PFSK-1 (cell line): ENCODE data around the gene BACE2.

Source experiments
- FOXP2 ChIP-seq: optimal IDR thresholded peaks from 2 replicates; pipeline ENCODE3; 2011; ENCODE audit warnings: borderline replicate concordance, control low read depth, inconsistent platforms; ENCODE audit not compliant: insufficient read depth; ENCODE audit errors: extremely low read length, extremely low read depth
- POLR2AphosphoS5 ChIP-seq: IDR thresholded peaks from 2 replicates; pipeline ENCODE4 v1.6.1; 2012; ENCODE audit warnings: low read depth, mild to moderate bottlenecking, control low read depth, low read length, moderate library complexity
- REST ChIP-seq, 2 experiments: IDR thresholded peaks; 2 replicates each; pipeline versions ENCODE4 v1.6.1 to v1.8.0; 2011 to 2012; ENCODE audit warnings: low read depth in 2 of 2, low read length in 2 of 2, control low read depth in 1 of 2, inconsistent platforms in 1 of 2, mild to moderate bottlenecking in 1 of 2, moderate library complexity in 1 of 2; ENCODE audit not compliant: insufficient read depth in 1 of 2
- SIN3A ChIP-seq: IDR thresholded peaks from 2 replicates; pipeline ENCODE4 v1.6.1; 2012; ENCODE audit warnings: mild to moderate bottlenecking, low read length, moderate library complexity, borderline replicate concordance; ENCODE audit not compliant: insufficient read depth
- TAF1 ChIP-seq: IDR thresholded peaks from 2 replicates; pipeline ENCODE4 v1.6.1; 2012; ENCODE audit warnings: low read length, control low read depth, borderline replicate concordance; ENCODE audit not compliant: insufficient read depth

BACE2 gene

GRCh38 chr21:41147096-41147978 is 20.6 kb upstream of the BACE2 start:
- TF ChIP-seq POLR2AphosphoS5 (no peak), FOXP2 (no peak), REST (IDR thresholded peaks at IDR 0.05; ENCODE audit: insufficient read depth in 1 of 2, low read depth in 2 of 2, low read length in 2 of 2) (no peak), SIN3A (no peak), TAF1 (no peak)

GRCh38 chr21:41147979-41148355 is 20.0 kb upstream of the BACE2 start:
- TF ChIP-seq SIN3A (no peak), TAF1 (no peak), POLR2AphosphoS5 (no peak), REST (IDR thresholded peaks at IDR 0.05; ENCODE audit: insufficient read depth in 1 of 2, low read depth in 2 of 2, low read length in 2 of 2) (no peak), FOXP2 (no peak)

GRCh38 chr21:41148798-41149197 is 19.2 kb upstream of the BACE2 start:
- TF ChIP-seq SIN3A: no peak
- no peak for TF ChIP-seq TAF1
- no peak for TF ChIP-seq FOXP2
- no peak for TF ChIP-seq POLR2AphosphoS5
- TF ChIP-seq REST (IDR thresholded peaks at IDR 0.05; ENCODE audit: insufficient read depth in 1 of 2, low read depth in 2 of 2, low read length in 2 of 2): no peak

- no peak for TF ChIP-seq POLR2AphosphoS5
- no peak for TF ChIP-seq TAF1
- no peak for TF ChIP-seq SIN3A
- no peak for TF ChIP-seq REST (IDR thresholded peaks at IDR 0.05; ENCODE audit: insufficient read depth in 1 of 2, low read depth in 2 of 2, low read length in 2 of 2)
- TF ChIP-seq FOXP2: no peak
These were observed 18.8 kb upstream of the BACE2 start for GRCh38 chr21:41149199-41149598.

GRCh38 chr21:41152147-41152546 is 15.8 kb upstream of the BACE2 start:
- TF ChIP-seq REST (IDR thresholded peaks at IDR 0.05; ENCODE audit: insufficient read depth in 1 of 2, low read depth in 2 of 2, low read length in 2 of 2) (no peak), POLR2AphosphoS5 (no peak), FOXP2 (no peak), SIN3A (no peak), TAF1 (no peak)
